HG03039 (cell line): ENCODE data around the gene IYD.
"Not testable (repeated sequence)": the region's sequence is repeated elsewhere in the genome, so short reads cannot be mapped to it uniquely, and the experiment has no call there.

Source experiments
- ATAC-seq: cut with Tn5 transposase; IDR thresholded peaks from one replicate; pipeline ENCODE4 v1.9.1; 2021; ENCODE audit warnings: mild to moderate bottlenecking, moderate library complexity; ENCODE audit not compliant: unreplicated experiment

The IYD gene

DNA sequence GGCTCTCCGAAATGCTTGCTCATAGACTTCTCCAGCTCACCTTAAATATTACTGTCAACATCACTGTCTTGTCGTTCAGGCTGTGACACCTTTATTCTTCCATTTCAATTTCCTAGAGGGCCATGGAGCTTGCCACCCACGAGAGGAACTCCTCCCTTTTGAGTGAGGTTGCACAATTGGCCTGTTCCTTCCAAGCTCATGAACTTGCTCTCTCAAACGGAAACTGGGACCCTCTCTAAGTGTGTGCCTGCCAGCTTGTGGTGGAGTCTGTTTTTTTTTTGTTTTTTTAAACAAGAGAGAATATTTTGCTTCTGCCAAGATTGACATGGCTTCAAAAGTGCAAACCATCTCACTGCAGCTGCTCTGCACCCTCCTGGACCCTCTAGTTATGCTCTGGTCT is 19.3 kb upstream of the IYD start:
- no peak for ATAC-seq

DNA sequence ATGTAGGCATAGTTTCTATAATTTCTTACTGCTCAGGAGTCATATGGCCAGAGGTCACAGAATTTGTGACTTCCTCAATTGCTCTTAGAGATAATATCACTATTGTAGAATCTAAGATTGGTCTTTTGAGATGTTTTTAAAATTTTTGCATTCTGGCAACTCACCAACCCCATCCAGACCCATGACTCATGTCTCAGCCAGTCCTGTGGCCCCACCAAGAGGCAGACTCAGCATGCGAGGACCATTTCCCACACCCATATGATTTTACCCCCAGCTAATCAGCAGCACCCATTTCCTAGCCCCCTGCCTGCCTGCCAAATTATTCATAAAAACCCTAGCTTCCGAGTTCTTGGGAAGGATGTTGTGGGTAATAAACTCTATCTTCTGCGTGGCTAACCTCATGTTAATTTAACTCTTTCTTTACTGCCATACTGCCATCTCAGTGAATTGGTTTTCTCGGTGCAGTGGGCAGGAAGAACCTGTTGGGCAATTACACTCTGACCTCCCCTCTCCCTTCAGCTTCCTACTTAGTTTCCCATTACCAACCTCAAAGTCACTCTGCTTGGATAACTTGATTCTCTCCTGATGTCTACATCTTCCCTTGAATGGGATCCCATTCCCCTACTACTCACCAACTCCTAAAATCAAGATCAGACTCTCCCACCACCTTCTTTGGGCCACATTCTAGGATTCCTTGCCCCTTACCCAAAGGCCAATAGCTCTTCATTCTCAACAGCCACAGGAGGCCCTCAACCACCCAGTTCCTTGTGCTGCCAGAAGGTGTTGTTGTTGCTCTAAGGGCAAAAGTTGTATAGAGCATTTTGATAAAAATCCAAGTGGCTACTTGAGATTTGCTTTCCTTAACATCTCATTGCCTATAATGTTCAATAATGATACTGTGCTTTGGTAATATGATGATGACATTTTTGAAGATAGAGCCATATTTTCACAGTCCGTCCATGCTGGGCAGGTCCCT is 16.2 kb upstream of the IYD start:
- no peak for ATAC-seq

DNA sequence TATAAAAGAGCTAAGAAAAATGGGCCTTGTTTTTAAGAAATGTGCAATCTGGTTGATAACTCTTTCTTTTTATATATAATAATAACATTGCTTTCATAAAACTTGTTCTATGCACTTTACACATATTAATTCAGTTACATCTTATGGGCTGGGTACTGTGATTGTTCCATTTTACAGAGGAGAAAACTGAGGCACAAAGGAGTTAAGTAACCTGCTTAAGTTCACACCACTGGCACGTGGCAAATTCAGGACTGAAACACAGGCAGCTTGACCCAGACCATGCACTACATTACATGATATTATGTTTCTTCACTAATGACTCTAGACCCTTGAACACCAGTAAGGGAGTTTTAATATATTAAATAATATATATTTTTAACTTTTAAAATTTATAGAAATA is 15.4 kb upstream of the IYD start:
- no peak for ATAC-seq

DNA sequence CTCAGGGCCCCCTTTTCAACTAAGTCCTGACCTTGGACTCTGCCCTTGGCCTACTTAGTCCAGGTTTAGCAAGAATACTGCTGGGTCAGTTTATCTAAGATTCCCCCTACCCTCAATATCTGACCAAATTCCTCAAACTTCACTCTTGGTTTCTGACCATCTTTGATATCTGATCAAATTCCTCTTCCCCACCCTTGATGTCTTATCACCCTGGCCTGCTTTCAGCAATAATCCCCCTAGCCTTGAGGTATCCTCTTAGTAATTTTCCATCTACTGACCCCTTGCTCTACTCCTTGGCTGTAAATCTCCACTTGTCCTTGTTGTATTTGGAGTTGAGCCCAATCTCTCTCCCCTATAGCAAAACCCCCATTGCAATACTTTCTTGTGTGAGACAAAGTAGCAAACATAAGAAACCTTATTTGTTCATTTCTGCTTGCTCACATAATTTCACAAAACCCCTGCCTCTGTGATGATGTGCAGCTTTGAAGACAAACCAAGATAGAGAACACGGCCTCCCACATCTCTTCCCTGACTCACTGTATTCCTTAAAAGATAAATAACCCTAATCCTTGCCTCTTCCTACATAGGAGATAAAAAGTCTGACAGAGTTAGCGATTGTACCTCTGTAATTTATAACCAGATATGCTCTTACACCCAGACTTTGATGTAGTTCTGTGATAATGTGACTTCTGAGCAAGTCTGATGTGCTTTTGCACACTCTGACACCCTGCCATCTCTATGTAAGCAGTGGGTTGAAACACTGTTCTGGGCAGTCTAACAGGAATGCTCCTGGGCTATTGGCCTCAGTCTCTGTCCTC is 13.8 kb upstream of the IYD start:
- ATAC-seq = no peak

DNA sequence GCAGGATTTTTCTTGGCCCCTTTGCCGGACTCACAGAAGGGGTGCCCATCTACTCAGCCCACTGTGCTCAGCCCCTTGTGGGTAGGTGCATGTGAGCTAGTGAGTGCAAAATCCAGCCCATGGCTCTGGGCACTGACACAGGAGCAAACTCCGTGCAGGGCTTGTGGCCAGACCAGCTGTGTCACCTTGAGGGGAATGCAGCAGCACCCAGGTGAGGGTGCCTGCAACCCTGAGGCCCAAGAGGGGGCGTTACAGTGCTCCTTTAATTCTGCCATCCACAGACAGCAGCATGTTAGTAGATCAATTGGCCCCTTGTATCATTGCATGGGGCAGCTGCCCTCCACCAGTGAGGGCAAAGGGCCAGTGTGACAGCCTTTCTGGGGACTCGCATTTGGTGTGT is 12.9 kb upstream of the IYD start:
- ATAC-seq = no peak

DNA sequence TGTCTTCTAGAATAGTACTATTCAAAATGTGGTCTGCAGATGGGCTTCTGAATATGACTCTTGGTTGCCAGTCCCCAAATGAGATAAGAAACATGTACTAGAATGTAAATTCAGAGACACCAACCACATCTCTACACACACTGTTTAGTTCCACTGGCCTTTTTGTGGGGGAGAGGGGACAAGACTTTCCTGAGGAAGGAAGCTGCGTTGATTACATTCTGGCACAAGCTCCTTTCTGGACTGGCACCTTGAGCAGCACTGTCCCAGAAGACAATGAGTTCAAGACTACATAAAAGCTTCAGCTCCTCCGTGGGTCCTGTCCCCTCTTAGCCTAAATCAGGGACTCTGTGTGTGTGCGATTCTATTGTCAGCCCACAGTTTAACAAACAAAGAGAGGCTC is 6.9 kb upstream of the IYD start:
- no peak for ATAC-seq

DNA sequence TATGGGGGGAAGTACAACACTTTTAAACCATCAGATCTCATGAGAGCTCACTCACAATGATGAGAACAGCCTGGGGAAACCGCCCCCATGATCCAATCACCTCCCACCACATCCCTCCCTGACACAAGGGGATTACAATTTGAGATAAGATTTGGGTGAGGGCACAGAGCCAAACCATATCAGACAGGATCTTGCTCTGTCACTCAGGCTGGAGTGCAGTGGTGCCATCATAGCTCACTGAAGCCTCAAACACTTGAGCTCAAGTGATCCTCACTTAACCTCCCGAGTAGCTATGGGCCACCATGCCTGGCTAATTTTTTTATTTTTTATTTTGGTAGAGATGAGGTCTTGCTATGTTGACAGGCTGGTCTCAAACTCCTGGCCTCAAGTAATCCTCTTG is 5.1 kb upstream of the IYD start:
- no peak for ATAC-seq

DNA sequence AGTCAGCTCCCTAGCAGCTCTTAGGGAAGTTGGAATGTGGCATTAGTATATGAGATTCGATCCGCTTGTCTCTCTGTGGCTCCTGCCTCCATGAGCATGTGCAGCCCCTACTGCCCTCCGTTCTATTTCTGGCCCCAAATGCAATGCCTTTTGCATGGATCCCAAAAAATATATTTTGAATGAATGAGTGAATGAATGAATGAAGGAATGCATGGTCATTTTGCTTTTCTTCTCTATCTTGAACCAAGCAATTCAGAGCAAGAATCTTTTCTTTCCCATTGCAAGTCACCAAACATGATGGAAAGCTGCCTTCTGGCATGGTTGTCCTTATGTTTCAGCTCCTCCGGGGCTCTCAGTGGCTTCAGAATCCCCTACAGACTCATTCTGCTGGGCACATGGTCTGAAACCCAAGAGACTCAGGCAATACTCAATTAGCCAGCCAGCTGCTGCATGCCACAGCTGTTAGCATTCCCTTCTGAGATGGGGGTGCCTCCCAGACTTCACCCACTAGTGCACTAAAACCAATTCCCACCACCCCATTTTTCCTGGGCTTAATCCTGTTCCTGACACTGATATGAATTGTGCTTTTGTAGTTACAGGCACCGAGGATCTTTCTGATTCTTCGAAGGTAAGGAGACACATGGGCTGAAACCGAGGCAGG is 2.6 kb upstream of the IYD start:
- ATAC-seq = no peak

DNA sequence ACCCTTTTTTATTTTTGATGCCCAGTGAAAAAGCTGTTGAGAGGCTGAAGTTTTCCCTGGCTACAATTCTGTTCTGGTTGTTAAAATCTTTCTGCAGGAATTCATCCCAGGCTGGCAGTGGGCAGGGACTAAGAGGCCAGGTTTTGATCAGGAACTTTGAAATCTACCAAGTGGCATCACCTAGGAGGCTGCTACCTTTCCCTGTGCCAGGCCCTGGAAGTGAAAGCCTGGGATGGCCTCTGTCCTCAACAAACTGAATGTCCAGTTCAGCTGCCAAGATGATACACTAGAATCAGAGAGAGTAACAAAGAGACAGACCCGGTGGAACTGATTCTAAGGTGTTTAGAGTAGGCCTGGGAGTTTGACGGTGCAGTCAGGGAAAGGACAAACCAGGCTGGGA is 596 bp downstream of the IYD start:
- no peak for ATAC-seq

DNA sequence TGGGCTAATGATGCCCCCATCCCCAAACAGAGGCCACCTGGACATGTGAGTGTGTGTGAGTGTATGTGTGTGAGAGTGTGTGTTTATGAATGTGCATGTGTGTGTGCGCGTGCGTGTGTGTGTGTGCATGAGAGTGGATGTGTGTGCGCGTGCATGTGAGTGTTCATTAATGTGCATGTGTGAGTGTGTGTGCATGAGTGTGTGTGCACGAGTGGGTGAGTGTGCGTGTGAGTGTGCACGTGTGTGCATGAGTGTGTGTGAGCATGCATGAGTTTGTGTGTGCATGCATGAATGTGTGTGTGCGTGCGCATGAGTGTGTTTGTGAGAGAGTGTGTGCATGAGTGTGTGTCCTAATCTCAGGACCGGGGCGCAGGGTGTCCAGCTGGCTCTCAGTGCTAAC is 1.3 kb downstream of the IYD start:
- ATAC-seq = no peak

DNA sequence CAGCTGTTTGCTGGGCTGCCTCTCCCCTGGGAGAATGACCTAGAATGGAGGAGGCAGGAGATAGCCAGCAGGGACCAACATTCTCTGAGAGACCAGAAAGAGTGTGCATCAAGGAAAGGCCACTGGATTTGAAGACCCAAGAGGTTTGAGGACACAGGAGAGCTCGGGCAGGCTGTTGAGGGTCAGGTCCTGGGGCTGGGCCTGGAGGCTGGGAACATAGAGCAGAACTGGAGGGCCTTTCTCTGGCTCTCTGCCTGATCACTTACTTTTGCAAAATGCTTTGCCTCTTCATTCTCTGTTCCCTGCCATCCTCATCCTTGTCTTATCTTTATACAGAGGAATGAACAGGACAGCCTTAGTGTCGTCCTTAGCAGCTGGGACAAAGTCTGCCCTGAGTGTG is 2.5 kb downstream of the IYD start:
- no peak for ATAC-seq

DNA sequence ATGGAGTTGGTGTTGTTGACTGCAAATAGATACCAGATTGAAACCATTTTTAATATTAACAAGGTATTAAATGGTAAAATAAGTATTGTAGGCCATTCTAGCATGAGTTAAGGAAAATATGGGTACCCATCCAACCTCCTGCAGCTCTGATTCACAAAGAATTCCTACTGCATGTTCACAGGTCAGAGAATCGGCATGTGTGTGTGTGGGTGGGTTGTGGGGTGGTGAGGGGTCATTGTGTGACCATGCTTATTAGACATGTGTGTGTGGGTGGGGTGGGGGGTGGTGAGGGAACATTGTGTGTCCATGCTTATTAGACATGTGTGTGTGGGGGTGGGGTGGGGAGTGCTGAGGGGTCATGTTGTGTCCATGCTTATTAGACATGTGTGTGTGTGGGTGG is 3.2 kb downstream of the IYD start:
- ATAC-seq = no peak

DNA sequence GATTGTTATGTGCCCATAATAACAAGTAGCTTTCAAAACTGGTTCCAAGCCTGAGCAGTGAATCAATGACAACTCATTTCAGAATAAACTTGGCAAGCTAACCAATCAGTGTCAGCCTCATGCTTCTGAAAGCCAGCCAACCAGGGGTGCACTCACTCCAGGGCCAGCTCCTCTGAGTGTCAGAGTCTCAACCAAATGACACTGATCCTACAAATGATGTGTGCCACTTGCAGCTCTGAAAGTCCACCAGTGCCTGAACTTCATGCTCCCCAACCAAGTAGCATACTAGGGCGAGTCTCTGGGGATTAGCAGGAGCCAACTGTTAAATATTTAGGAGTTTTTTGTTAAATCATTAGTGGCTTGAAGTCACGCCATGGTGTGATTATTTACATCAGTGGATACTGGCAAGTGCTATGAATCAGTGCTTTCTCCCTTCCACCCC is 4.5 kb downstream of the IYD start:
- no peak for ATAC-seq

DNA sequence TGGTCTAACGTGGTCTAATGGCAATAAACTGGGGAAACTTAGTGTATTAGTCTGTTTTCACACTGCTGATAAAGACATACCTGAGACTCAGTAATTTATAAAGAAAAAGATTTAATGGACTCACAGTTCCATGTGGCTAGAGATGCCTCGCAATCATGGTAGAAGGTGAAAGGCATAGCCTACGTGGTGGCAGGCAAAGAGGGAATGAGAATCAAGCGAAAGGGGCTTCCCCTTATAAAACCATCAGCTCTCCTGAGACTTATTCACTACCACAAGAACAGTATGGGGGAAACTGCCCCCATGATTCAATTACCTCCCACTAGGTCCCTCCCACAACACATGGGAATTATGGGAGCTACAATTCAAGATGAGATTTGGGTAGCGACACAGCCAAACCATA is 5.5 kb downstream of the IYD start:
- not testable (repeated sequence) for ATAC-seq

DNA sequence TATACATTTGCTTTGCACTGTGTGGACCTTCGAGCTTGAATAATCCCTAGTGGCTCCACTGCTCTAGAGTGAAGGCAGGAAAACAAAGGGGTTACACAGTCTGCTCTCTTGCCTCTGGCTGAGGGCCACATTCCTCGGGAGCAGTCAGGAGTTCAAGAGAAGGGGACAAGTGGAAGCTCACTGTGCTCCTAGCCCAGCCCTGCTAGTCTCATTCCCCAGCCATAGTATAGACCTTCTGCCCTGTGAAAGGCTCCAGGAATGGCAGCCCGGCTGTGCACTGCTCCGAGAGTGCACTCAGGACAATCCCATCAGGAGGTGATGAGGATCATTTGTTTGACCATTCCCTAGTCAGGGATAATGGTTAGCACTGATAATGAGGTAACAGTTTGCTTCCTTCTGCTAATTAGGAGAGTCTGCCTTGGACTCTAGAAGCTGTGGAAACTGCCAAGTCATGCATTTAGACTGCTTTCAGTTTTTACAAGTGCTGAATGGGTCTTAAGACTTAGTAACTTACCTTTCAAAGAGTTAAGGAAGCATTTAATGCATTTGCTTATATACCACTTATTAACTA is 8.5 kb downstream of the IYD start:
- no peak for ATAC-seq

DNA sequence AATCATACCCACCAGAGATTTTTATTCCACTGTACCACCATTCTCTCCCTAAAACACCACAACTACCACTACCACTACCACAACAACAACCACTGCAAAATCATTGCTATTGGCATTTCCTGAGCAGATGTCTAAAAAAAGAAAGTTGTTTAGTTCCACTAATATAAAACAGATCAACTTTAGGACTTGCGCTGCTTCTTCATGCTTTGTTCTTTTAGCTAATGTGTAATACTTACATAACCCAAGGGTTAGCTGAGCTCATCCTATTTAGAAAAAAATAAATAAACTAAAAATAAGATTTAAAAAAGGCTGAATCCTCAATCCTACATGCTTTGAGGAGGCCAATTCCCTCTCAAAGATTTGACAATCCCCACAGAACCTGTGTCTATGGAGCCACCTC is 11.4 kb downstream of the IYD start:
- ATAC-seq = no peak

DNA sequence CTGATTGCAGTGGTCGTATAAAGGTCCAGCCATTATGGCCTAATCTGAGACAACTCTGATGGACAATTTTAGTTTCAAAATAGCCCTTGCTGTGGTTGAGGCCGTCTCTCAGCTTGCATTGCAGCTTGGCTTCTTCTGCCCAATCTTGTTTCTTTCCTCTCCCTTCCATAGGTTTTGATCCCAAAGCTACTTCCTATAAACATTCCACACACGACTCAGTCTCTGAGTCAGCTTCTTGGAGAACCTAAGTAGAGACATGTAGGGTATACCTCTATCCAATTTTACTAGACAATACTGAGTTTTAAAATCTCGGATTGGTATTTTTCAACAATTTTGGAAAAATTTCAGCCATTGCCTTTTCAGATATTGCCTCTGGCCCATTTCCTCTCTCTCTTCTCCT is 13.4 kb downstream of the IYD start:
- no peak for ATAC-seq

DNA sequence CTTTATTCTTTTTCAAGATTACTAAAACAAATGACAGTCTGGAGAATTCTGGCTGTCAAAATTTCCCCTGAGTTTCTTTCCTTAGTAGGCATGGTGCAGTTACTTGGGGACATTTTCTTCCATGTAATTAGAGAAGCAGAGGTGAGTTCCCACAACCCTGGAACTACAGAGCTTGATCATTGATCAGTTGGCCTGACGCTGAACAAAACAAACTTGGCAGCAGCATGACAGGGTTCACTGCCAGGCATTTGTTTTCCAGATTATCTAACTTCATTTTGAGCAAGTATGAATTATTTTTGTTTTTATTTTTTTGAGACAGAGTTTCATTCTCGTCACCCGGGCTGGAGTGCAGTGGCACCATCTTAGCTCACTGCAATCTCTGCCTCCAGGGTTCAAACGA is 22.6 kb downstream of the IYD start:
- ATAC-seq = no peak

DNA sequence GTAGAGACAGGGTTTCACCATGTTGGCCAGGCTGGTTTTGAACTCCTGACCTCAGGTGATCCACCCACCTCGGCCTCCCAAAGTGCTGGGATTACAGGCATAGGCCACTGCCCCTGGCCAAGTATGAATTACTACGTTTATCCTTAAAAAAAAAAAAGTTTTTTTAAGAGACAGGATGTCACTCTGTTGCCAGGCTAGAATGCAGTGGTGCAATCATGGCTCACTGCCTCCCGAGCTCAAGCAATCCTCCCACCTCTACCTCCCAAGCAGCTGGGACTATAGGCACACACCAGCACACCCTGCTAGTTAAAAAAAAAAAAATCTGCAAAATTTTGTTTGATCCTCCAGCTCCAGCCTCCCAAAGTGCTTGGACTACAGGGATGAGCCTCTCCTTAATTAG is 23.1 kb downstream of the IYD start:
- no peak for ATAC-seq

DNA sequence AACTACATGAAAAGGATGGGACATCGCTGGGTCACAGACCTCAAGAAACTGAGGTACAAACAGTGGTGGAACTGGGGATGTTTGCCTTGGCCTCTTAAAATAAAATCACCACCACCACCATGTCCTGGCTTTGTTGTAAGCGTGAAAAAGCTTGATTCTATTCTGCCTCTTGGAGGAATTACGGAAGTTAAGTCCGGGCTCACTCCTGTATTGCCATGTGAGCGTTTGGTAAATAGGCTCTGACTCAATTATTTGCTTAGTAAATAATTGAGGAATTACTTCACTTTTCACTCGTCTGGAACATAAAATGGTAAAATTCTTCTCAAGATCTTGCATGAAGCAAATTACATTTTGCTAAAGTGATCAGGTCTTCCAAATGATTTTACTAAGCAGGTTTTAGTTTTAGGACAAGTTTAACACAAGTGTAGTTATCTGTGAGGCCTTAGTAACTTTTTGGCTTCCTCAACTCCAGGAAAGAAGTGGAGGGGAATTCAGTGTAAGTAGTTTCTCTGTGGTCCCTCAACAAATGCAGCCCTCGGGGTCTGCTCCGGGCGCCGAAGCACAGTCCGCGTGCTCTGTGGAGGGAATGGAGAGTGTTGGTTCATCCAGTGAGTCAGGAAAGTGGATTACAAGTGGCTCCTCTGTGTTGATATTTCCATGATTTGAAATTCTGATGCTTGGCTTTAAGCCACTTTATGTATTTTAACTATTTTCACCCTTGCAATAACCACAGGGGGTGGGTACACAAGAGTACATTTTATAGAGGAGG is 23.8 kb downstream of the IYD start:
- ATAC-seq = no peak
